HCT116 (cell line): Measurements from ENCODE around the gene ZNF18.

Source experiments
- CTCF ChIP-seq, 3 experiments: fragments of 200-600 bp in 1 of 3; sonication (generic) in 1 of 3; IDR thresholded peaks in 2 of 3; conservative IDR thresholded peaks in 1 of 3; 2 replicates each; pipeline ENCODE4 v1.5.1; 2012 to 2017; ENCODE audit warnings: low read depth in 2 of 3, low read length in 2 of 3, antibody characterized with exemption in 1 of 3, borderline replicate concordance in 1 of 3, control low read depth in 1 of 3, mild to moderate bottlenecking in 1 of 3, mixed read lengths in 1 of 3, mixed run types in 1 of 3, moderate library complexity in 1 of 3; ENCODE audit not compliant: insufficient read depth in 1 of 3
- EZH2 ChIP-seq: fragments of 200-600 bp; sonication (generic); IDR thresholded peaks from 2 replicates; pipeline ENCODE4 v1.6.1; 2017; ENCODE audit warnings: antibody characterized with exemption, mixed run types
- JUND ChIP-seq: IDR thresholded peaks from 2 replicates; pipeline ENCODE4 v1.6.1; 2012
- MAX ChIP-seq: IDR thresholded peaks from 2 replicates; pipeline ENCODE4 v1.6.1; 2012
- POLR2A ChIP-seq: IDR thresholded peaks from 2 replicates; pipeline ENCODE4 v1.7.0; 2011; ENCODE audit warnings: borderline replicate concordance; ENCODE audit not compliant: insufficient read depth, insufficient read length; ENCODE audit errors: extremely low read depth
- POLR2AphosphoS5 ChIP-seq: IDR thresholded peaks from 2 replicates; pipeline ENCODE4 v1.6.1; 2011; ENCODE audit warnings: mild to moderate bottlenecking, low read depth, low read length, moderate library complexity
- REST ChIP-seq: IDR thresholded peaks from 2 replicates; pipeline ENCODE4 v1.6.1; 2012; ENCODE audit warnings: low read depth
- TCF7L2 ChIP-seq: IDR thresholded peaks from 2 replicates; pipeline ENCODE4 v1.7.0; 2011; ENCODE audit warnings: borderline replicate concordance, inconsistent platforms; ENCODE audit not compliant: insufficient read depth, insufficient read length; ENCODE audit errors: extremely low read depth
- ZBTB33 ChIP-seq: IDR thresholded peaks from 2 replicates; pipeline ENCODE4 v1.6.1; 2011; ENCODE audit warnings: mild to moderate bottlenecking, low read length, moderate library complexity; ENCODE audit not compliant: insufficient replicate concordance; ENCODE audit errors: extremely low read depth
- ZNF274 ChIP-seq: fragments of 200-500 bp; sonication (Bioruptor generic); IDR thresholded peaks from 2 replicates; pipeline ENCODE4 v1.6.1; 2014; ENCODE audit warnings: mild to moderate bottlenecking, low read depth, low read length, inconsistent platforms

GRCh38 chr17:11986179-11986941 is 10.9 kb downstream of the ZNF18 start:
- TF ChIP-seq CTCF (IDR thresholded peaks at IDR 0.05 in 2 of 3, conservative IDR thresholded peaks at IDR 0.05 in 1 of 3; ENCODE audit: borderline replicate concordance in 1 of 3, insufficient read depth in 1 of 3, low read depth in 2 of 3, low read length in 2 of 3) = no peak
- TF ChIP-seq JUND = no peak
- TF ChIP-seq REST = no peak
- TF ChIP-seq POLR2AphosphoS5 = no peak
- no peak for TF ChIP-seq POLR2A
- no peak for TF ChIP-seq ZNF274
- TF ChIP-seq EZH2 = no peak
- TF ChIP-seq ZBTB33 = no peak
- no peak for TF ChIP-seq MAX
- TF ChIP-seq TCF7L2 = no peak
